Astrocyte (in vitro differentiated cells and primary cell): ENCODE data around the gene CRIM1. TPM values are rescaled to one million over a fixed set of nuclear protein-coding genes. Genes with fewer than 3 reads are reported as not detected.

Source experiments
- DNase-seq: peaks from one replicate; pipeline ENCODE4 v3.0.0-alpha.2; 2010; ENCODE audit warnings: low read depth
- FAIRE-seq: peaks from 2 replicates; lab custom pipeline; 2011; peaks lifted over from hg19 to GRCh38; lab: Jason Lieb, UNC
- H2AFZ ChIP-seq: 2 replicates; pipeline ENCODE4 v1.6.0; 2012; ENCODE audit warnings: low read depth, low read length, inconsistent platforms
- H3K27ac ChIP-seq: 2 replicates; pipeline ENCODE4 v1.5.1; 2011; ENCODE audit warnings: low read depth, low read length, inconsistent platforms
- H3K27me3 ChIP-seq: 2 replicates; pipeline ENCODE4 v1.6.0; 2011; ENCODE audit warnings: low read length, inconsistent platforms; ENCODE audit not compliant: insufficient read depth
- H3K36me3 ChIP-seq: 2 replicates; pipeline ENCODE4 v1.5.1; 2011; ENCODE audit warnings: low read length, inconsistent platforms; ENCODE audit not compliant: insufficient read depth
- H3K4me1 ChIP-seq: 2 replicates; pipeline ENCODE4 v1.5.1; 2011; ENCODE audit warnings: low read length, inconsistent platforms; ENCODE audit not compliant: insufficient read depth
- H3K4me2 ChIP-seq: 2 replicates; pipeline ENCODE4 v1.6.0; 2012; ENCODE audit warnings: low read length, inconsistent platforms
- H3K4me3 ChIP-seq: 2 replicates; pipeline ENCODE4 v1.5.1; 2011; ENCODE audit warnings: low read depth, mild to moderate bottlenecking, low read length, inconsistent platforms; ENCODE audit not compliant: insufficient read depth
- H3K79me2 ChIP-seq: 2 replicates; pipeline ENCODE4 v1.6.0; 2012; ENCODE audit warnings: mild to moderate bottlenecking, low read length, inconsistent platforms; ENCODE audit not compliant: insufficient read depth
- H3K9ac ChIP-seq: 2 replicates; pipeline ENCODE4 v1.6.0; 2012; ENCODE audit warnings: mild to moderate bottlenecking, low read length, inconsistent platforms
- H3K9me3 ChIP-seq: 2 replicates; pipeline ENCODE4 v1.5.1; 2012; ENCODE audit warnings: low read depth, mild to moderate bottlenecking, low read length, inconsistent platforms; ENCODE audit not compliant: insufficient read depth
- H4K20me1 ChIP-seq: 2 replicates; pipeline ENCODE4 v1.6.0; 2012; ENCODE audit warnings: low read length, inconsistent platforms; ENCODE audit not compliant: insufficient read depth
- H3K27ac Mint-ChIP-seq: one replicate; pipeline ENCODE4 v1.8.0; 2021; ENCODE audit warnings: mild to moderate bottlenecking, mixed read lengths; ENCODE audit not compliant: unreplicated experiment
- H3K27me3 Mint-ChIP-seq: one replicate; pipeline ENCODE4 v1.8.0; 2021; ENCODE audit warnings: low read depth, mixed read lengths; ENCODE audit not compliant: unreplicated experiment
- H3K36me3 Mint-ChIP-seq: one replicate; pipeline ENCODE4 v1.8.0; 2021; ENCODE audit warnings: low read depth, mixed read lengths; ENCODE audit not compliant: unreplicated experiment
- H3K4me1 Mint-ChIP-seq: one replicate; pipeline ENCODE4 v1.8.0; 2021; ENCODE audit warnings: low read depth, mixed read lengths; ENCODE audit not compliant: unreplicated experiment
- H3K4me3 Mint-ChIP-seq: one replicate; pipeline ENCODE4 v1.8.0; 2021; ENCODE audit warnings: mild to moderate bottlenecking, moderate library complexity, mixed read lengths; ENCODE audit not compliant: unreplicated experiment
- H3K9me3 Mint-ChIP-seq: one replicate; pipeline ENCODE4 v1.8.0; 2021; ENCODE audit warnings: mild to moderate bottlenecking, mixed read lengths; ENCODE audit not compliant: unreplicated experiment
- EZH2 ChIP-seq: IDR thresholded peaks from 2 replicates; pipeline ENCODE4 v1.6.1; 2012; ENCODE audit warnings: mild to moderate bottlenecking, low read length, inconsistent platforms; ENCODE audit not compliant: insufficient read depth
- total RNA-seq: library from RNA; stranded (reverse); gene quantifications from 2 replicates; pipeline ENCODE4 v1.2.1, GENCODE V29; 2021
- TF ChIP-seq, protein P1 (sequence below): IDR thresholded peaks from 2 replicates; pipeline ENCODE4 v1.5.1; 2011; ENCODE audit warnings: low read depth, mild to moderate bottlenecking, inconsistent platforms, low read length, moderate library complexity; ENCODE audit not compliant: insufficient read depth

Gene CRIM1
- total RNA-seq, 1 donor from 2014 or later = 180 TPM

DNA sequence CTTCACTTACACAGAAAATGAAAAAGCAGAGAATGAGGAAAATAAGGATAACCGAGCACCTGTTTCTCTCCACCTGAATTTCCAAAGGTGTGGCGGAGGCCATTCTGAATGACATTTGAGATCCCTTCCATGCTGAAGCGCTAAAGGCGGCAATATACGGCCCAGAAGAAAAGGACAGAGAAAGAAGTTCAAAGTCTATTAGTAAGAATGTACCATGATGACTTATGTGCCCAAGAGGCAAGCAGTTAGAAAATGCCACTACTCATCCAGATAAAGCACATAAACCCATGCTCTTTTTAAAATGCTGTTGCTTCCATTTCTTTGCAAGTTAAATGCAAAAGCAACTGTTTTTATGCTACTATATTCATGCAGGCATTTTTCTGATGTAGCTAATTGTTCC lies 205.1 kb downstream of the CRIM1 start:
- Histone ChIP-seq H3K9ac (peak overlapping the region; percentile 65), H3K27me3 (no peaks in the 10 kb centered on the region), H3K4me3 (no peak overlapping the region), H3K36me3 (peaks cover 8% of the 10 kb centered on the region), H4K20me1 (no peaks in the 10 kb centered on the region), H2AFZ (no peak overlapping the region), H3K4me2 (peak overlapping the region; percentile 74), H3K79me2 (peaks cover 64% of the 10 kb centered on the region), H3K9me3 (no peaks in the 10 kb centered on the region), H3K4me1 (peaks cover 62% of the 10 kb centered on the region), H3K27ac (peak overlapping the region; percentile 95)
- no peak for FAIRE-seq
- Mint-ChIP-seq H3K36me3 (peaks cover 5% of the 10 kb centered on the region), H3K27me3 (no peaks in the 10 kb centered on the region), H3K27ac (peak overlapping the region; percentile 96), H3K4me1 (peaks cover 60% of the 10 kb centered on the region), H3K9me3 (no peaks in the 10 kb centered on the region), H3K4me3 (no peak overlapping the region)
- DNase-seq = no peak
- TF ChIP-seq, protein P1, sequence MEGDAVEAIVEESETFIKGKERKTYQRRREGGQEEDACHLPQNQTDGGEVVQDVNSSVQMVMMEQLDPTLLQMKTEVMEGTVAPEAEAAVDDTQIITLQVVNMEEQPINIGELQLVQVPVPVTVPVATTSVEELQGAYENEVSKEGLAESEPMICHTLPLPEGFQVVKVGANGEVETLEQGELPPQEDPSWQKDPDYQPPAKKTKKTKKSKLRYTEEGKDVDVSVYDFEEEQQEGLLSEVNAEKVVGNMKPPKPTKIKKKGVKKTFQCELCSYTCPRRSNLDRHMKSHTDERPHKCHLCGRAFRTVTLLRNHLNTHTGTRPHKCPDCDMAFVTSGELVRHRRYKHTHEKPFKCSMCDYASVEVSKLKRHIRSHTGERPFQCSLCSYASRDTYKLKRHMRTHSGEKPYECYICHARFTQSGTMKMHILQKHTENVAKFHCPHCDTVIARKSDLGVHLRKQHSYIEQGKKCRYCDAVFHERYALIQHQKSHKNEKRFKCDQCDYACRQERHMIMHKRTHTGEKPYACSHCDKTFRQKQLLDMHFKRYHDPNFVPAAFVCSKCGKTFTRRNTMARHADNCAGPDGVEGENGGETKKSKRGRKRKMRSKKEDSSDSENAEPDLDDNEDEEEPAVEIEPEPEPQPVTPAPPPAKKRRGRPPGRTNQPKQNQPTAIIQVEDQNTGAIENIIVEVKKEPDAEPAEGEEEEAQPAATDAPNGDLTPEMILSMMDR = no peak
- no peak for TF ChIP-seq EZH2

DNA sequence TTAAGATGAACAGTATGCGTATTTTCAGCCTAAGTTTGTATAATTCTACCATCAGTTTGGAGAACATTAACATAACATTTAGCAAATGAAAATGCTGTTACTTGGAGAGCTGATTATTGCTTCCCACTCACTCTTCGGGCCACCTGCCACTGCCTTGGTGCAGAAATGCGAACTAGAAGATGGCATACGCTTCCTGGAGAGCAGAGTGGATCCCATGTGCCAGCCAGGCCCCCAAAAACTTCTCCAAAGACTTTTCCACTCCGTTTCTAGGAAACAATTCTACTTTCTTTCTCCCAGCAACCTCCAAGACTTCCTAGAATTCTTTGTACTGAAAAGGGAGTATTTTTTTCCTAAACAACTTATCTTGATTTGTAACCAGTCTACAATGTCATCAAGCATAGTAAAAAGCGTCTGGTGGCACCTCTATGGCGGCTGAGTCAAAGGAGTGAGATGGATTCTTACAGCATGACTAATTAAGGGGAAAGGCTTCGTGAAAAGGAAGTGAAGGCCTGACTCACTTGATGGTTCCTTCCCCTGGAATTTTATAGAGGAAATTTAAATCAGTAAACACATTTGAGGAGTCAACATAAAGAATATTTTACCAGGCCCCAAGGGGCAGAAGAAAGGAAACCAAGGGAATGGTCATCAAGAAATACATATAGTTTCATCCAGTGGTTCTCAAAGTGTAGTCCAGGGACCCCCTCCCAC lies 205.8 kb downstream of the CRIM1 start:
- peak; percentile 96 for DNase-seq
- H3K4me3 ChIP-seq = no peak overlapping the region
- H3K9ac ChIP-seq = peak overlapping the region; percentile 65
- peak; percentile 100 for FAIRE-seq
- peak overlapping the region; percentile 95 for H3K27ac ChIP-seq
- Mint-ChIP-seq H3K36me3 (peaks cover 5% of the 10 kb centered on the region), H3K9me3 (no peaks in the 10 kb centered on the region), H3K27me3 (no peaks in the 10 kb centered on the region), H3K4me3 (peak overlapping the region; percentile 58), H3K27ac (peak overlapping the region; percentile 96), H3K4me1 (peaks cover 58% of the 10 kb centered on the region)
- H3K36me3 ChIP-seq = peaks cover 10% of the 10 kb centered on the region
- H3K4me2 ChIP-seq = peak overlapping the region; percentile 74
- H4K20me1 ChIP-seq = no peaks in the 10 kb centered on the region
- H3K27me3 ChIP-seq = no peaks in the 10 kb centered on the region
- no peak overlapping the region for H2AFZ ChIP-seq
- H3K79me2 ChIP-seq = peaks cover 68% of the 10 kb centered on the region
- TF ChIP-seq, protein P1 = no peak
- TF ChIP-seq EZH2 = no peak
- peaks cover 57% of the 10 kb centered on the region for H3K4me1 ChIP-seq
- H3K9me3 ChIP-seq = no peaks in the 10 kb centered on the region

DNA sequence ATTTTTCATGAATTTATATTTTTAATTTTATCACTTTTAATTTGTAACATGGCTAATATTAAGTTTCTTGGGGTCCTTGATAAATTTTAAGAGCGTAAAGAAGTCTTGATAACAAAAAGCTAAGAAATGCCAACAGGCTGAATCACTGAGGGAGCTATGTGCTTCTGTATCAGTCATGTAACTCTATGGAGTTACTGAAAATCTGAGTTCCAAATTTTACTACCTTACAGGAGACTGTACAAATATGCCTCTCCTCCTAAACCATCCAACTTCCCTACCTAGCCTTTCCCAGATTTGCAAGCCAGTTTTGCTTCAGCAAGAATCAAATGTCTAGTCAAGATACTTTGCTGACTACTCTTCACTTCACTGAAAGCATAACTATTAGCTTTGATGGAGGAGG lies 206.7 kb downstream of the CRIM1 start:
- Histone ChIP-seq H3K36me3 (peaks cover 15% of the 10 kb centered on the region), H3K4me2 (peak overlapping the region; percentile 74), H3K79me2 (peaks cover 77% of the 10 kb centered on the region), H3K4me1 (peaks cover 53% of the 10 kb centered on the region), H3K9ac (peak overlapping the region; percentile 63), H3K27ac (peak overlapping the region; percentile 95), H3K27me3 (no peaks in the 10 kb centered on the region), H4K20me1 (no peaks in the 10 kb centered on the region), H2AFZ (no peak overlapping the region), H3K9me3 (no peaks in the 10 kb centered on the region), H3K4me3 (no peak overlapping the region)
- Mint-ChIP-seq H3K4me3 (no peak overlapping the region), H3K9me3 (no peaks in the 10 kb centered on the region), H3K27me3 (no peaks in the 10 kb centered on the region), H3K36me3 (peaks cover 9% of the 10 kb centered on the region), H3K27ac (peak overlapping the region; percentile 82), H3K4me1 (peaks cover 60% of the 10 kb centered on the region)
- peak; percentile 77 for DNase-seq
- FAIRE-seq = peak; percentile 64
- TF ChIP-seq, protein P1 = no peak
- TF ChIP-seq EZH2 = no peak
